NCI-H146 treated with DMSO at 0.1 percent for 48 hours (cell line): Measurements from ENCODE around the gene PRSS2.

Experiments used
- DNase-seq: peaks from one replicate; lab custom pipeline; 2025; ENCODE audit not compliant: unreplicated experiment; lab: John Stamatoyannopoulos, UW

PRSS2 gene

GRCh38 chr7:142800088-142800487 lies 29.3 kb downstream of the PRSS2 start:
- DNase-seq: no peak

GRCh38 chr7:142800699-142801260 lies 30.0 kb downstream of the PRSS2 start:
- DNase-seq: no peak

GRCh38 chr7:142801601-142802295 lies 31.0 kb downstream of the PRSS2 start:
- DNase-seq: no peak

GRCh38 chr7:142802301-142802700 lies 31.5 kb downstream of the PRSS2 start:
- DNase-seq: no peak

GRCh38 chr7:142803901-142804300 lies 33.1 kb downstream of the PRSS2 start:
- no peak for DNase-seq

GRCh38 chr7:142804728-142805207 lies 34.0 kb downstream of the PRSS2 start:
- DNase-seq: no peak

GRCh38 chr7:142805350-142806021 lies 34.7 kb downstream of the PRSS2 start:
- no peak for DNase-seq

GRCh38 chr7:142806022-142806356 lies 35.2 kb downstream of the PRSS2 start:
- no peak for DNase-seq

- no peak for DNase-seq
Measured at GRCh38 chr7:142806957-142807356, 36.2 kb downstream of the PRSS2 start.

GRCh38 chr7:142807855-142808460 lies 37.2 kb downstream of the PRSS2 start:
- DNase-seq: no peak

- DNase-seq: no peak
Measured at GRCh38 chr7:142808461-142808801, 37.7 kb downstream of the PRSS2 start.

GRCh38 chr7:142808802-142809583 lies 38.2 kb downstream of the PRSS2 start:
- DNase-seq: no peak

GRCh38 chr7:142809671-142810070 lies 38.9 kb downstream of the PRSS2 start:
- DNase-seq: no peak

- peak; percentile 3 for DNase-seq
Measured at GRCh38 chr7:142811154-142811737, 40.5 kb downstream of the PRSS2 start.

- no peak for DNase-seq
Measured at GRCh38 chr7:142812437-142813215, 41.9 kb downstream of the PRSS2 start.

GRCh38 chr7:142813226-142813625 lies 42.5 kb downstream of the PRSS2 start:
- DNase-seq: no peak

GRCh38 chr7:142813699-142814098 lies 42.9 kb downstream of the PRSS2 start:
- no peak for DNase-seq

- no peak for DNase-seq
Measured at GRCh38 chr7:142814451-142814850, 43.7 kb downstream of the PRSS2 start.

- no peak for DNase-seq
Measured at GRCh38 chr7:142815134-142815533, 44.4 kb downstream of the PRSS2 start.

- no peak for DNase-seq
Measured at GRCh38 chr7:142817506-142817905, 46.7 kb downstream of the PRSS2 start.
